ENCODE data around the gene MRFAP1.

The MRFAP1 gene

DNA sequence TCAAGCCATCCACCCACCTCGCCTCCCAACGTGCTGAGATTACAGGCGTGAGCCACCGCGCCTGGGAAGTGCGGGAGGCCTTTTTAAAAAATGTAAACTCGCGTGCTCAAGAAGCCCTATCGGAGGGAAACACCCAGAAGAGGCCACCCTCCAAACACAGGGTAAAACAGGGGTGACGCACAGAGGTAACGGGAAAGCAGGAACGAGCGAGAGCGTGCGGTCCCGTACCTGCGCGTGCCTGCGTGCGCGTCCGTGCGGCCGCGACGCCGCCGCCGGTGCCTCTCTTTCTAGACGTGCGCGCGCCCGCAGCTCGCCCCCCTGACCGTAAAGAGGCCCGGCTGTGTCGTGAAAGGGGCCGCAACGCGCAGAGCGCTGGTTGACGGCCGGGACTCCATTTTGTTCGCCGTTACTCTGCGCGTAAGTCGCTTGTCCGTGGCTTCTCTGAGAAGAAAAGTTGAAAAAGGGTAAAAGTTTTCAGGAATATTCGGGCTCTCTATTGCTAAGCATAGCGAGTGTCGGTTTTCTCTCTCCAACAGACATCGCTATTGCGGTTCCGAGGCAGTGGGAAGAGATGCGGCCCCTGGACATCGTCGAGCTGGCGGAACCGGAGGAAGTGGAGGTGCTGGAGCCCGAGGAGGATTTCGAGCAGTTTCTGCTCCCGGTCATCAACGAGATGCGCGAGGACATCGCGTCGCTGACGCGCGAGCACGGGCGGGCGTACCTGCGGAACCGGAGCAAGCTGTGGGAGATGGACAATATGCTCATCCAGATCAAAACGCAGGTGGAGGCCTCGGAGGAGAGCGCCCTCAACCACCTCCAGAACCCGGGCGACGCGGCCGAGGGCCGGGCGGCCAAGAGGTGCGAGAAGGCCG lies at the start of gene MRFAP1:
TSS of gene MRFAP1 (plus strand) at position 394 of the 872 bp plus-strand sequence. CDS start at position 572, 178 bp downstream.
- peak; percentile 81 for DNase-seq

- no peak for DNase-seq
Measured at GRCh38 chr4:6591313-6591712, 49.2 kb upstream of the MRFAP1 start.

DNA sequence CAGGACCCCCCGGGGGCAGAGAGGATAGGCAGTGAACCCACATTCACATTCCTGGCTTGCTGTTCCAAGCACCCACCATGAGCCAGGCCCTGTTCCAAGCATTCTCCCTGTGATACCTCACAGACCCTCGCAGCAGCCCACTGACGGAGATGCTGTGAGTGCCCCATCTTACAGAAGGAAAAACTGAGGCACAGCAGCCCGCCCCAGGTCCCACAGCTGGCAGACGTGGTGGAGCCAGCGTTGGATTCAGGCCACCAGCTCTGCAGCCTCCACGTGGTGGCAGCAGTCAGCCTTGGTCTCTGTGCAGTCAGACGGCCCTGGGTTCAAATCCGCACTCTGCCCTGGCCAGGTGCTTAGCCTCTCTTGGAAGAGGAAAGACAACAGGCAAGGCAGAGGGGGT lies 48.7 kb upstream of the MRFAP1 start:
- no peak for DNase-seq

GRCh38 chr4:6592804-6593563 lies 47.5 kb upstream of the MRFAP1 start:
- no peak for DNase-seq

- no peak for DNase-seq
Measured at GRCh38 chr4:6594341-6594740, 46.1 kb upstream of the MRFAP1 start.

GRCh38 chr4:6594826-6595355 lies 45.6 kb upstream of the MRFAP1 start:
- no peak for DNase-seq

DNA sequence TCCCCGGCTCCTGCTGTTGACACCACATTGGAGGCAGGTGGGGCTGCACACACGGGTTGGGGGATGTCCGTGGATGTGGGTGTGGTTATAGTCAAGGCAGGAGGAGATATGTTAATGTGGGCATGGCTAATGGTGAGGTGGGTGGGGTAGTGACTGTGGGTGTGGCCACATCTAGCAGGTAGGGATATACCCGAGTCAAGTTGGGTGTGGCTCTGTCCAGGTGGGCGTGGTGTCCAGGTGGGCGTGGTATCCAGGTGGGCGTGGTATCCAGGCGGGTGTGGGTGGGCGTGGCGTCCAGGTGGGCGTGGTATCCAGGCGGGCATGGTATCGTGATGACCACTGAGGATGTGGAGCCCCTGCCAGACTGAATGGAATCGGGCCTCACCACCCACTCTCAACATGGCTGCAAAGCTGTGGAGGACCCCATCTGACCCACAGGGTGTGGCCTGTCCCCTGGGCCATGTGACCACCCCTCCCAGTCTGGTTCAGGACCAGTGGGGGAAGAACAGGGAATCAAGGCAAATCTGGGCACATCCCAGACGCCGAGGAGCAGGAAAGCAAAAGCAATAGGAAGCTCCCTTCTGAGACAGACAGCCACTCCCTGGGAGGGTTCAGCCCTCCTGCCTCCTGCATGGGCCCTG lies 44.5 kb upstream of the MRFAP1 start:
- DNase-seq: no peak

- DNase-seq: no peak
Measured at GRCh38 chr4:6596948-6597347, 43.5 kb upstream of the MRFAP1 start.

DNA sequence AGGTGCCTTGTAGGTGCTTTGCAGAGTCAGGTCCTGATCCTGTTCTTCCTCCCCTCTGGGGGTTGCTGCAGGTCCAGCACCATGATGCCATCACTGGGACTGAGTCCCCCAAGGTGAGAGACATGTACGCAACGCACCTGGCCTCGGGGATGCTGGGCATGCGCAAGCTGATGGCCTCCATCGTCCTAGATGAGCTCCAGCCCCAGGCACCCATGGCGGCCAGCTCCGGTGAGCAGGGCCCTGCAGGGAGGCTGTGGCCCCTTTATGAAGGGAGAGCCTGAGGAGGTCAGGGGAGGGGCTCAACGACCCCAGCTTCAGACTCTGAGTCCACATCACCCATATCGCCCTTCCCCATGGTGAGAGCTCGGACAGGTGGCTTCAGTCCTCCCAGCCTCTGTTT lies 42.4 kb upstream of the MRFAP1 start:
- no peak for DNase-seq

DNA sequence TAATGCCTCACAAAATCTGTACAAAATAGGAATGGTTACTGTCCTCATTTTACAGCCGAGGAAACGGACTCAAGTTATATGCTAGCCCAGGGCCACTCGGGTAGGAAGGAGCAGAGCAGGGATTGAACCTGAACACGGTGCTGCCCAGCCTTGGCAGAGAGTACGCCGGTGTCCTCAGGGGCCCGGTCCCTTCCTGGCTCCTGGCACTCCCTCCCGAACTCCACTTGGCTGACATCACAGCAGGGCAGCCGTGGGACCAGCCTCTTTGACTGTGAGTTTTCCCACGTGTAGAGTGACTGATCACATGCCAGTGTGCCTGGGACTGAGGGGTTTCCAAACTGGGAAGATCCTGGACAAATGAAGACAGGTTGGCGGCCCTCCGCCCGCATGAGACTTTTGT lies 41.8 kb upstream of the MRFAP1 start:
- no peak for DNase-seq

DNA sequence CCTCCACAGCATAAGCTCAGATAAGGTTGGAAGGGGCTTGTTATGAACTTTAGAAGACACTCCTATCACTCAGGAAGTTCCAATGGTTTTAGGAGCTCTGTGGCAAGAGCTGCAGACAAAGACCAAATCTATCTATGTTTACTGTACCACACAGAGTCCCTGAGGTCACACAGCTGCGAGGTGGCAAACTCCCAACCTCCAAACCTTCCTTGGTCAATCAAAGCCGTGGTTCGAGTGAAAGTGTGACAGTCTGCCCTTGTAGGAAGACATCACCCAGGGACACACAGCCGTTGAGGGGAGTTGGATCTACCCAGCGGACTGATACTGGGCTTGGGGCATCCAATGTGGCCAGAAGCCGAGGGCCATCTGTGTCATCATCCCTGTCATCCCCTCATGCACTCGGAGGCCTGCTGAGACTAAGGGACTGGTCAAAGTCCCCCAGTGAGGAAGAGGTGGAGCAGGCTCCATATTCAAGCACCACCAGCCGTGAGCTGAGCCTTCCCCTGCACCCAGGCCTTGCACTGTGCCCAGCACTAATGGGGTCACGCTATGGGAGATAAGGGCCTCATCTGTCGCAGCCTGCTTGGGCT lies 38.7 kb upstream of the MRFAP1 start:
- DNase-seq: no peak

- no peak for DNase-seq
Measured at GRCh38 chr4:6602289-6602688, 38.2 kb upstream of the MRFAP1 start.

DNA sequence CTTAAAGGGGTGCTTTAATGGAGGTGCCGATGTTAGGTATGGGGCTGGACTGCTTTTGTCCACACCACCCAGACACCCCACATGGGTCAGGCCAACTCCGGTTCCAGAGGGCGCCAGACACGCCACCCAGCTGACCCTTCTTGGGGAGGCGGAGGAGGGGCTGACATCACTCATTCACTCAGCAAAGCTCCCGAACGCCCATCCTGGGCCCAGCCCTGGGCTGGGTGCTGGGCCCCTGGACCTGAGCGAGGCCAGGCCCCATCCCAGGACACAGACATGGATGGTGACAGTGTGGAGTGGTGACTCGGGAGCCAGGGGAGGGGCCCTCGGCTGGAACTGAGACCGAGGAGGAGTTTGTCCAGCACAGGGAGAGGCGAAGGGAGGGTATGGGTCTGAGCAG lies 37.4 kb upstream of the MRFAP1 start:
- no peak for DNase-seq

DNA sequence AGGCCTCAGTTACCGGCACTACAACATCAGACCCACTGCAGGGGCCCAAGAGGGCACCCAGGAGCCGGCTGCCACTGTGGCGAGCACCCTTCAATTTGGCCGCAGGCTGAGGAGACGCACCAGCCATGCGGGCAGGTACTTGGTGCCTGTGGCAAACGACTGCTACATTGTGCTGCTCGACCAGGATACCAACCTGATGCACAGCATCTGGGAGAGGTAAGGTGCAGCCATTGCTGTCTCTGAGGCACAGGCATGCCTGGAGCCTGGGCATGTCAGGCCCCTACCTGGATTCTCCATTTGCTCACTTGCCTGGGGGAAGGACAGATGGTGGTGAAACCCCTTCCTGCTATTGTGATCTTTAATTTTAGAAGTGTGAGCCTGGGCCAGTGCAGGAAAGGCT lies 35.4 kb upstream of the MRFAP1 start:
- DNase-seq: no peak

DNA sequence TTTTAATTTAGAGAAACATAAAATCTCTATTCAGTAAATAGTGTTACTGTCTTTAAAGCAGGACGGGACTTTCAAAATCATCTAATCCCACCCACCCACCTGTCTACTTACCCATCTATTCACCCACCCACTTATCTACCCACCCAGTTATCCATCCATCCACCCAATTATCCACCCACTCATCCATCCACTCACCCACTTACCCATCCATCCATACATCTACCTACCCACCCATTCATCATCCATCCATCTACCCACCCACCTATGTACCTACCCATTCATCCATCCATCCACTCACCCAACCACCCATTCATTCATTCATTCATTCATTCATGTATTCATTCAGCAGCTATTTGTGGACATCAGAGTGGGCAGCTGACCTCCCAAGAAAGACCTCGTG lies 34.9 kb upstream of the MRFAP1 start:
- DNase-seq: no peak

- DNase-seq: no peak
Measured at GRCh38 chr4:6606465-6607235, 33.8 kb upstream of the MRFAP1 start.

DNA sequence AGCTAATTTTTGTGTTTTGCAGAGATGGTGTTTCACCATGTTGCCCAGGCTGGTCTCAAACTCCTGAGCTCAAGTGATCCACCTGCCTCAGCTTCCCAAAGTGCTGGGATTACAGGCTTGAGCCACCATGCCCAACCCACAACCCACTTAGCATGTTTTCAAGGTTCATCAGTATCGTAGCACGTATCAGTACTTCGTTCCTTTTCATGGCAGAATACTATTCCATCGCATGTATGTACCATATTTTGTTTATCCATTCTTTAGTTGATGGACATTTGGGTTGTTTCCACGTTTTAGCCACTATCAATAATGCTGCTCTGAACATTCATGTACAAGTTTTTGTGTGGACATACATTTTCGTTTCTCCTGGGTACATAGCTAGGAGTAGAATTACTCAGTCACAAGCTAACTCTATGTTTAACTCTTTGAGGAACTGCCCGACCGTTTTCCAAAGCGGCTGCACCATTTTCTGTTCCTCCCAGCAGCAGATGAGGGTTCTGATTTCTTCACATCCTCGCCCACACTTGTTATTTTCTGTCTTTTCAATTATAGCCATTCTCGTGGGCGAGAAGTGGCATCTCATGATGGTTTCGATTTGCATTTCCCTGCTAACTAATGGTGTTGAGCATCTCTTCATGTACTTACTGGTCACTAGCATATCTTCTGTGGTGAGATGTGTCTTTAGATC lies 33.0 kb upstream of the MRFAP1 start:
- DNase-seq: no peak

DNA sequence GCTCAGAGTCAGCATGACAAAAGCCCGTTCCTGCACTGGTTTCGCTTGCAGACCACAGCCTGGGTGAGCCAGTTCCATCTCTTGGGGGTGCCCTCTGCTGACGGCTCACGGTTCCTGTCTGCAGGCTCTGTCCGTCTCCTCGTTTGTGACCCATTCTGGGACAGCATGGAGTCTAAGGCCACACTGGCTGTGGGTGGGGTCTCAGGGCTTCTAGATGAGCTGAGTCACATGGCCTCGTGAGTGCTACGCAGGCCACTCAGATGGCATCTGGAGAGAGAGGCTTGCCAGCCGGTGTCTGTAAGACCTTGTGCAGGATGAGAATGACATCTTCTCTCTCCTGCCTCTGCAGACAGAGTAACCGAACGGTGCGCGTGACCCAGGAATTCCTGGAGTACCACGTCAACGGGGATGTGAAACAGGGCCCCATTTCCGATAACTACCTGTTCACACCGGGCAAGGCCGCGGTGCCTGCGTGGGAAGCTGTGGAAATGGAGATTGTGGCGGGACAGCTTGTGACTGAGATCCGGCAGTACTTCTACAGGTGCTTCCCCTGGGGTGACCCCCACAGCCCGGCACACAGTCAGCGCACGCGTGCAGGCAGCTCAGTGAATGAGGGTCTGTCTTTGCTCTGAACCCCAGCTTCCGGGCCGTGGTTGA lies 31.6 kb upstream of the MRFAP1 start:
- no peak for DNase-seq

DNA sequence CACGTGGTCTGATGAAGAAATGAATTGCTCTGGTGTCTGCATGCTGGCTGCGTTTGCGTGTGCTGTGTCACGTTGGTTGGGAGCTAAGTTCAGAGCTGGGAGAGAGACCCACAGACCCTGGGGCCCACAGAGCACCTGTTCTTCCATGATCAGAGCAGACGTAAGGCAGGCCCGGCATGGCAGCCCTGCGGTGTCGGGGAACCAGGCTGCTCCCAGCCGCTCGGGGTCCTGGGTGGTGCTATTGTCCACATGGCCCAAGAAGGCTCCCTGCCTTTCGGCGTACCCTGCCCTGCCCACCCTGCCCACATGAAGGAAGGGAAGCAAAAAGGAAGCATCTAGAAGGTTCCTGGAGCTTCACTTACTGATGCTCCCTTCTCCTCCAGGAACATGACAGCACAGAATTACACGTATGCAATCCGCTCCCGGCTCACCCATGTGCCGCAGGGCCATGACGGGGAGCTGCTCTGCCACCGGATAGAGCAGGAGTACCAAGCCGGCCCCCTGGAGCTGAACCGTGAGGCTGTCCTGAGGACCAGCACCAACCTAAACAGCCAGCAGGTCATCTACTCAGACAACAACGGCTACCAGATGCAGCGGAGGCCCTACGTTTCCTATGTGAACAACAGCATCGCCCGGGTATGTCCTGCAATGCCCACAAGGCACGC lies 30.9 kb upstream of the MRFAP1 start:
- DNase-seq: no peak

DNA sequence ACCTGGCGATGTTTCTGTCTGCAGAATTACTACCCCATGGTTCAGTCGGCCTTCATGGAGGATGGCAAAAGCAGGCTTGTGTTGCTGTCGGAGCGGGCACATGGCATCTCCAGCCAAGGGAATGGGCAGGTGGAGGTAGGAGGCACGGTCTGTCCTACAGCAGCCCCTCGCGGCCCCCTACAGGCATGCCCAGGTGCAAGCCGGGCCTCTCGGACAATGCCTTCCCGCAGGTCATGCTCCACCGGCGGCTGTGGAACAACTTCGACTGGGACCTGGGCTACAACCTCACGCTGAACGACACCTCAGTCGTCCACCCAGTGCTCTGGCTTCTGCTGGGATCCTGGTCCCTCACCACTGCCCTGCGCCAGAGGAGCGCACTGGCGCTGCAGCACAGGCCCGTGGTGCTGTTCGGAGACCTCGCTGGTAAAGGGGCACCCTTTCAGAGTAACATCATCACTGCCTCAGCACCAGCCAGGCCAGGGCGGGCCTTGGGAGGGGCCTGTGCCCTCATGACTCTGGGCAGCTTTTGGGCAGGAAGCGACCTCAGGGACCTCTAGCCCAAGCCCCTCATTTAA lies 29.5 kb upstream of the MRFAP1 start:
- no peak for DNase-seq
